PC-3 (cell line): ENCODE data around the gene ENTPD5. TPM values are rescaled to one million over a fixed set of nuclear protein-coding genes. Genes with fewer than 3 reads are reported as not detected.
"Not testable (repeated sequence)": the region's sequence is repeated elsewhere in the genome, so short reads cannot be mapped to it uniquely, and the experiment has no call there.

ENCODE experiments used
- ATAC-seq: fragments of 200-7000 bp; cut with Tn5 transposase; 2 replicates; pipeline ENCODE4 v1.9.1; 2020; ENCODE audit warnings: mild to moderate bottlenecking, moderate library complexity
- BruUV-seq: library from RNA; stranded (reverse); fragments of 400-500 nt; replicated peaks from 2 replicates; lab custom pipeline; 2021; lab: Mats Ljungman, UMichigan
- CTCF ChIA-PET: fragments of 300-600 bp; sonication (Branson Sonifier 250); formaldehyde crosslinking; loops from one replicate; lab custom pipeline; 2022; ENCODE audit warnings: antibody characterized with exemption; lab: Charles Lee
- POLR2A ChIA-PET: fragments of 300-600 bp; sonication (Branson Sonifier 250); formaldehyde crosslinking; loops from one replicate; lab custom pipeline; 2022; ENCODE audit warnings: antibody characterized with exemption; ENCODE audit not compliant: unreplicated experiment; lab: Charles Lee
- DNase-seq: peaks from one replicate; pipeline ENCODE4 v3.0.0-alpha.2; 2015
- H2AFZ ChIP-seq: fragments of 300-600 bp; sonication (generic); 2 replicates; pipeline ENCODE4 v1.6.0; 2016; ENCODE audit warnings: antibody characterized with exemption, low read length
- H3F3A ChIP-seq: fragments of 300-600 bp; sonication (generic); one replicate; pipeline ENCODE4 v1.6.0; 2017; ENCODE audit warnings: antibody characterized with exemption, low read length, control low read depth, mild to moderate bottlenecking; ENCODE audit not compliant: unreplicated experiment
- H3K27ac ChIP-seq: fragments of 300-600 bp; sonication (generic); 2 replicates; pipeline ENCODE4 v1.5.1; 2016; ENCODE audit warnings: mild to moderate bottlenecking, low read length
- H3K27me3 ChIP-seq: fragments of 300-600 bp; sonication (generic); 2 replicates; pipeline ENCODE4 v1.6.1; 2016; ENCODE audit warnings: low read length, mixed read lengths
- H3K36me3 ChIP-seq: fragments of 300-600 bp; sonication (generic); 2 replicates; pipeline ENCODE4 v1.6.1; 2016; ENCODE audit warnings: low read depth, mixed run types, low read length, mixed read lengths
- H3K4me1 ChIP-seq: fragments of 300-600 bp; sonication (generic); 2 replicates; pipeline ENCODE4 v1.5.1; 2016; ENCODE audit warnings: low read length; ENCODE audit not compliant: insufficient read depth
- H3K4me2 ChIP-seq: fragments of 300-600 bp; sonication (generic); 2 replicates; pipeline ENCODE4 v1.6.0; 2016; ENCODE audit warnings: low read length
- H3K4me3 ChIP-seq: fragments of 300-600 bp; sonication (generic); 2 replicates; pipeline ENCODE4 v1.5.1; 2016; ENCODE audit warnings: mild to moderate bottlenecking, low read length, mixed read lengths
- H3K79me2 ChIP-seq: fragments of 300-600 bp; sonication (generic); 2 replicates; pipeline ENCODE4 v1.6.1; 2017; ENCODE audit warnings: low read length, mixed read lengths
- H3K9ac ChIP-seq: fragments of 300-600 bp; sonication (generic); 2 replicates; pipeline ENCODE4 v1.6.0; 2016; ENCODE audit warnings: mild to moderate bottlenecking, low read length
- H3K9me2 ChIP-seq: fragments of 300-600 bp; sonication (generic); replicated peaks from 2 replicates; pipeline ENCODE4 v1.6.1; 2016; ENCODE audit warnings: mixed run types, low read length, mixed read lengths
- H3K9me3 ChIP-seq: fragments of 300-600 bp; sonication (generic); 2 replicates; pipeline ENCODE4 v1.6.1; 2016; ENCODE audit warnings: low read length, mixed read lengths
- H4K20me1 ChIP-seq: fragments of 300-600 bp; sonication (generic); 2 replicates; pipeline ENCODE4 v1.6.1; 2016; ENCODE audit warnings: low read length, mixed read lengths
- CTCF ChIP-seq: fragments of 300-600 bp; sonication (generic); conservative IDR thresholded peaks from 2 replicates; pipeline ENCODE4 v1.5.1; 2017; ENCODE audit warnings: antibody characterized with exemption, low read depth, mild to moderate bottlenecking, low read length
- EZH2 ChIP-seq: fragments of 300-600 bp; sonication (generic); IDR thresholded peaks from one replicate; pipeline ENCODE4 v1.6.1; 2017; ENCODE audit warnings: antibody characterized with exemption, mild to moderate bottlenecking, low read length; ENCODE audit not compliant: unreplicated experiment
- EZH2phosphoT487 ChIP-seq: fragments of 300-600 bp; sonication (generic); IDR thresholded peaks from 2 replicates; pipeline ENCODE4 v1.6.1; 2018; ENCODE audit warnings: mild to moderate bottlenecking, antibody characterized with exemption, low read length, borderline replicate concordance
- intact Hi-C: fragments of 100-400 bp; cut with micrococcal nuclease; formaldehyde crosslinking; loops from 2 replicates; pipeline ENCODE4 v1.9.0; 2023
- total RNA-seq: library from RNA; depleted of rRNA; stranded (reverse); fragments of >200 nt; gene quantifications from 2 replicates; pipeline ENCODE4 v1.2.3, GENCODE V29; 2014

The ENTPD5 gene
- total RNA-seq, 1 experiment from 2014 or later, result 11.2 TPM

- ChIA-PET CTCF (no interaction called here), POLR2A (no interaction called here)
- intact Hi-C loops, result no loop called here
- TF ChIP-seq EZH2phosphoT487 (no peak), EZH2 (no peak), CTCF (no peak)
- ATAC-seq, result no peak
- Histone ChIP-seq H3K9me2 (no peaks in the 10 kb centered on the region), H3K4me2 (no peak overlapping the region), H3K27me3 (no peaks in the 10 kb centered on the region), H2AFZ (no peak overlapping the region), H3K9me3 (no peaks in the 10 kb centered on the region), H3K27ac (no peak overlapping the region), H4K20me1 (no peaks in the 10 kb centered on the region), H3K79me2 (no peaks in the 10 kb centered on the region), H3K4me3 (no peak overlapping the region), H3K36me3 (no peaks in the 10 kb centered on the region), H3F3A (no peaks in the 10 kb centered on the region), H3K9ac (no peak overlapping the region), H3K4me1 (no peaks in the 10 kb centered on the region)
- DNase-seq, result no peak
- BruUV-seq, result no TSS peak
Measured at GRCh38 chr14:73991092-73991491, 28.0 kb downstream of the ENTPD5 start.

GRCh38 chr14:73988656-73989055 is 30.4 kb downstream of the ENTPD5 start:
- H3K27ac ChIP-seq, H3K36me3 ChIP-seq, H3K9me3 ChIP-seq, H3K4me3 ChIP-seq, CTCF ChIA-PET, H3K4me1 ChIP-seq, H3K9ac ChIP-seq, ATAC-seq, DNase-seq, intact Hi-C loops, BruUV-seq, H3K4me2 ChIP-seq, POLR2A ChIA-PET, H2AFZ ChIP-seq, H3K27me3 ChIP-seq, H3F3A ChIP-seq, H4K20me1 ChIP-seq, H3K79me2 ChIP-seq, H3K9me2 ChIP-seq: not testable (repeated sequence)

- Histone ChIP-seq H3K4me1 (no peaks in the 10 kb centered on the region), H3F3A (no peaks in the 10 kb centered on the region), H3K9me3 (no peaks in the 10 kb centered on the region), H3K79me2 (no peaks in the 10 kb centered on the region), H3K27me3 (no peaks in the 10 kb centered on the region), H2AFZ (no peak overlapping the region), H3K9me2 (no peaks in the 10 kb centered on the region), H3K9ac (no peak overlapping the region), H4K20me1 (no peaks in the 10 kb centered on the region), H3K36me3 (no peaks in the 10 kb centered on the region), H3K4me3 (no peak overlapping the region), H3K27ac (no peak overlapping the region), H3K4me2 (no peak overlapping the region)
- no TSS peak for BruUV-seq
- no peak for ATAC-seq
- TF ChIP-seq CTCF, result no peak
- no peak for TF ChIP-seq EZH2
- TF ChIP-seq EZH2phosphoT487, result no peak
- DNase-seq, result no peak
- POLR2A ChIA-PET, result no interaction called here
- CTCF ChIA-PET, result no interaction called here
- intact Hi-C loops, result no loop called here
Measured at GRCh38 chr14:73988065-73988464, 31.0 kb downstream of the ENTPD5 start.
